Activated T-cell treated with anti-CD3 and anti-CD28 coated beads for 24 hours (primary cell): Measurements from ENCODE around the gene KCNMA1.

Source experiments
- DNase-seq: peaks from one replicate; pipeline ENCODE4 v3.0.0-alpha.2; 2020; ENCODE audit warnings: low read depth

KCNMA1 gene

DNA sequence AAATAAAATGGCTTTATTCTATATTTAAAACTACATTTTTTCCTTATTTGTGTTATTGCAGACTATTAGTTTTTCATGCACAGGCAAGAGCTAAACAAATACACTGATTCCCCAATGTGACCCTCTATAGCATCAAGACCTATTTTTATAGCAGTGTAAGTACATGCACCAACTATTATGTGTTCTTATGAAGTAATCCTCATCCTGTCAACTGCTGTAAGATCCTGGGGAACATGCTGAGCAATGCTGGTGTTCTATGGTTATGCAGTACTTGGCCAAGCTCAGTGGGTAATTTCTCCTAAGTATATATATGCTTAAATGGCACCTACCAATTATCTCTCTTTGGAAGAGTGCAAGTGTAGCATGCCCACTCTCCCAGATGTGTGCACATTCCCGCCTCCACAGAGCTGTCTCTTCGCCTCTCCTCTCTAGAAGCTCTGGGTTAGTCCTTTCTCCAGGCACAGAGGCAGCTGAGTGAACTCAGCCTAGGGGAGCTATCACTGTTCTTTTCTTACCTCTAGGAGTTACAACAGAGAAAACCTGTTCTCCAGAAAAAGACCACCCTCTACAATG lies 428.8 kb downstream of the KCNMA1 start:
- no peak for DNase-seq

- DNase-seq: no peak
These were observed 429.8 kb downstream of the KCNMA1 start for GRCh38 chr10:77207828-77208185.

DNA sequence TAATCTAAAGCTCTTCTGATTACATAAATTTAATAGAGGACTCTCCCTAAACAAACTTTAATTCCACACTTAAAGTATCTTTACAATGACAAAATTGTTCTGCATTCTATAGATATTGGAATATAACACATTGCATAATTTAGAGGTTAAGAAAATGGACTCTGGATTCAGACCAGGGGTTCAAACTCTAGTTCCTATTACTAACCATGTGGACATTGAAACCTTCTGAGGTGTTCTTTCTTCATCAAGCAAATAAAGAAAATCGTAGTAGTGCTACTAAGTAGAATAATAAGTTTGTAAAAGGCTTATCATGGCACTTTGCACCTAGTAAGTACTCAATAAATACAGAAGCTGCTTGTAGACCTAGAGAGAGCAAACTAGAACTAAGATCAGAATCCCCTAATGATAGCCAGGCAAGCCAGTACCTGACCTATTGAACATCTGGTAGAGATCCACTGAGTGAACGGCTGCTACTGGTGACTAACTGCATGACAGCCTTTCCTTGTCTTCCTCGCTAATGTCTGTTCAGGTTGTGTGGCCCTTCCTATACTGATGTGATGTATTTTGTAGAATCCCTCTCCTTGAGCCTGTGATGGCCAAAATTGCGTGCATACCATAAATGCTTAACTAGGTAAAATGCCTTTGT lies 430.3 kb downstream of the KCNMA1 start:
- no peak for DNase-seq

DNA sequence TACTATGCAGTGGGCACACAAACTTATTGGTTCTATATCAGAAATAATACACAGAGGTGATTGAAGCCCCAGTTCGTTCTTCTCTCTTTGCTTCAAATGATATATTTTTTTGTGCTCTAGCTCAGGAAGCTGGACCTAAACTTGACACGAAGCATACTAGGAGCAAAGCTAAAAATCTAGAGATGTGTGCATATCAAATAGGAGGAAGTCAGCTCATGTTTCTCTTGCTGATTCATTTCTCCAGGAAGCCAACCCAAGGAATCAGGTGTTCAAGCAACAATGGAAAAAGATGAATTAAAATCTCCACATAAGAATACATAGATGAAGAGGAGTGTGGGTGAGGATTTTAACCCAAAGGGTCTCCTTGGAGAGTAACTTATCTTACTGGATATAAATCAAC lies 432.5 kb downstream of the KCNMA1 start:
- DNase-seq: no peak

- no peak for DNase-seq
These were observed 433.4 kb downstream of the KCNMA1 start for GRCh38 chr10:77204171-77204570.

DNA sequence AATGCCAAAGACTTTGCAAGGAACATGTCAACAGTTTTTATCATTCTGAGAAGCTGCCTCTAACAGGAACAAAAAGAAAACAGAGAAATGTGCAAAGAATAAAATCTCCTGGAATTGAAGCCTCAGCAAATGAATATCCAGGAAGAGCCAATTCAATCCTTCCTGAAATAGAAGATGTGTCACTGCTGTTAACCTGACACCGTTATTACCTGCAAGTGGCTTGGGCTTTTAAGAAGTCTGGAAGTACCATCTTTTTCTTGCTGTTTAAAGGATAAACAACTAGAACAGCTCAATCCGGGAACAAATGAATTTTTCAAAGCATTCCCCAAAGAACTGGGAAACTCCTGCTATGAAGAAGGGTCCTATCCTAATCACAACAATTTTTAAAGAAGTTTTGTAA lies 434.8 kb downstream of the KCNMA1 start:
- no peak for DNase-seq

GRCh38 chr10:77201135-77202106 lies 436.2 kb downstream of the KCNMA1 start:
- DNase-seq: no peak

- no peak for DNase-seq
These were observed 440.1 kb downstream of the KCNMA1 start for GRCh38 chr10:77197544-77197943.

- no peak for DNase-seq
These were observed 441.0 kb downstream of the KCNMA1 start for GRCh38 chr10:77196614-77197013.

GRCh38 chr10:77195101-77195500 lies 442.5 kb downstream of the KCNMA1 start:
- DNase-seq: no peak

DNA sequence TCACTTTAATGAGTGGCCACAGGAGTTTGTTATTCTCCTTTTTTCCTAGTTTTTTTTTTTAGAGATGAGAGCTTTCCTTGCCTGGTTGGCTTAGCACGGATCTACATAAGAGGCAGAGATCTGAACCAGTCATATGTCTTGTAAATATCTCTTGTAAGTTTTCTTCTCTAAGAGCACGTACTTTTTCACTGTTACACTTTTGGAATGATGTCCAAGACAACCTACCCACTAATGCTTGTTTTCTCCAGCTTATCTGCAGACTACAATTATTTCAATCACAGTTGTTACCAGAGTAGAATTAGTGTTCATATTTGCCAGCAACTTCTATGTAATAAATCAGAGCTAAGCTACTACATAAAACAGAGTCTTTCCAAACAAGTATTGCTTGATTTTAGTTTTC lies 444.6 kb downstream of the KCNMA1 start:
- DNase-seq: no peak

GRCh38 chr10:77192402-77192801 lies 445.2 kb downstream of the KCNMA1 start:
- DNase-seq: no peak

DNA sequence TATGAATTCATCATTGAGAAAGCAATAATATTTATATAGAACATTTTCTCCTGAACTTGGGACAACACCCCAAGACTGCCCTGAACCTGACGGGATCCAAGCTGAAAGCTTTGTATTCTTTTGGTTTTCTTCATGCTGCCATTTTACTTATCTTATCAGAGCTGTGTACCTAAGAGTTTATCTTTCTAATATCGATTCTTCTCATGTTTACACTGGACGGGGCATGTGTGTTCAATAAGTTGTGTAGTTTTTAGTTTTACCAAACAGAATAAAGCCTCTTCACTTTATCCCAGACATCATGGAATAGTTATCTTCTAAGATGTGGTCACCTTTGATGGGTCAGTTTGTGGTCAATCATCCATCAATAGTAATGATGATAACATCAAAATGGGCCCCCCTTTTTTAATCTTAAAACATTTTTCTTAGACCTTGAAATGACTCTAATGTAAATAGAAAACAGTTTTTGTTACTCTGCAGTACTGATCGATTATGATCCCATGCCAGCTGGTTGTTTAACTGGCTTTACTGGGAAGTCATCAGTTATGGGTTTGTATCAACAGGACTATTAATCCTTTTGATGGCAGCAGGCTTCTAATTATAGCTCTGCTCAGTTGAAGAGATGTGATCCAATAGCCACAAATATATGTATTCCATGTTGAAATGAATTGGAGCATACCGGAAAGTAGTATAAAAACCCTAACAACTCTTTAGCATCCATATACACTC lies 446.1 kb downstream of the KCNMA1 start:
- DNase-seq: no peak

- no peak for DNase-seq
These were observed 447.3 kb downstream of the KCNMA1 start for GRCh38 chr10:77190291-77190690.

DNA sequence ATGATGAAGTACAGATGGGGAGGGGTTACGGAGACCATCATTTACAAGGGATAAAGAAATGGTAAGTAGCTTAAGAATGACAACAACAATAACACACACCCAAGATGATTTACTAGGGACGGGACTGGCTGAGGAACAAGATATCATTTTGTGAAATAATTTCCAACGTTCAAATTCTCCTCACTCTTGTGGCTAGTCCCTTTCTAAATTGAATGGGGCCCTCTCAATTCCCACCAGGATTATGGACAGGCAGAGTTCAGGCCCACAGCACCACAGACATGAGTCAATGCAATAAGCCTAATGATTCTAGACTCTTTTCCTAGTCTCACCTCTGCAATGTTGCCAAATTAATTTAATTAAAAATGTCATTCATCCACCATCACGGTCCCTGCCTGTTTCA lies 448.1 kb downstream of the KCNMA1 start:
- DNase-seq: no peak

GRCh38 chr10:77189075-77189474 lies 448.5 kb downstream of the KCNMA1 start:
- no peak for DNase-seq

DNA sequence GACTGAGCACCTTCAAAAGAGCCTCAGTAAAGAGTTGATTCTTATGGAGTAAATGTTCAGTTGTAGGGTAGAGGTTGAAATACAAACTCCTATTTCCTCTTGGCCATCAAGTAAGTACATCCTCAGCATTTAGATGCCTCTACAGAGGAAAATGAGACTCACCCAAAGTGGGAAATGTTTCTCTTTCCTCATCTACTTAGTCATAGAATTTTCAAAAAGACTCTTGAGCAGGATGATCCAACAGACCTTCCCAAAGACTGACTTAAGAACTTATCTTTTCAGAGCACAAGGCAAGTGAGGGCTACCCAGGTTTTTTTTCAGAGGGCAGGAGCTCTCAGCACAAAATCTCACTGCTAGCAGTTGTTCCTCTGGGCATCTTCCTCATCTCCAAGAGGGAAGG lies 449.1 kb downstream of the KCNMA1 start:
- no peak for DNase-seq

GRCh38 chr10:77188000-77188395 lies 449.6 kb downstream of the KCNMA1 start:
- no peak for DNase-seq

DNA sequence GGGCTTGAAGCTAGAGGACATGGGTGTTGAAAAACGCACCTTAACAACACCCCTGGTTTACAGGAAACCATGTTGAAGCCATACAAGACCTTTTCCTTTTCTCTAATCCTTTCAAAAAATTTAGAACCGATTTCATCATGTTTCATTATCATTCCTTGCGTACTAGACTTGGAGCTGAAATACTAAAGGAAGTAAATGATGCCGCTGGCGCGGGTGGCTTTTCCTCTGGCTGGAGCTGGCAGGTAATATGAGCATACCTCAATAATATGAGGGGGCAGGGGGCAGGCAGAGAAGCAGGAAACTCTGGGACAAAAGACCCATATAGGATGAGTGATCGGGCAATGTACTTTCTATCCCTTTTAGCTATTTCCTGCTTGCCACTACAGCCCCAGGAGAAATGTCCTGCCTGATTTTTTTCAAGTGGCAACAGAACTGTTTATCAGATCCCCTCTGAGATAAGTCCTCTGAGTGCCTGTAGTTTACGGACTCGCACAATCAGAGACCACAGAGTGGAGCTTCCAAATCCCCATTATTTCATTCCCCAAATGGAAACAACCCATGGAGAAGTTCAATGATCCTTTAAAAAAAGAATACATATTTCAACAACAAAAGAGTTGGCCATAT lies 450.1 kb downstream of the KCNMA1 start:
- DNase-seq: no peak

DNA sequence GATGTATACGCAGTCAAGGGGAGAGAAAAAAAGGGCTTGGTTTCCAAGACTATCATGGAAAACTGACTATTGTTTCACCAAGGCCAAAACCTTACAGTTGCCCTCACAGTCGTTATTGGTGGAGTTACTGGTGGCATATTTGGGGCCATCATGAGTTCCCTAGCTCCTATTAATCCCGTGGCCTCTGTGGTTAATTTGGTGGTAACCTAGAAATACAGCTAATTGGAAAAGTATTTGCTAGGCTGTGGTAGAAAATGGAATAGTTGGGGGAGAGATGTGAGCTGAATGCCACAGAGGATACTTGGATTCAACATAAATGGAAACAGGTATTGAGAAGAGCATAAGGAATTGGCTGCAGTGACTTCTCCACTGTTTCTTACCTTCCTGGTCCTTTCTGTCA lies 450.7 kb downstream of the KCNMA1 start:
- no peak for DNase-seq

DNA sequence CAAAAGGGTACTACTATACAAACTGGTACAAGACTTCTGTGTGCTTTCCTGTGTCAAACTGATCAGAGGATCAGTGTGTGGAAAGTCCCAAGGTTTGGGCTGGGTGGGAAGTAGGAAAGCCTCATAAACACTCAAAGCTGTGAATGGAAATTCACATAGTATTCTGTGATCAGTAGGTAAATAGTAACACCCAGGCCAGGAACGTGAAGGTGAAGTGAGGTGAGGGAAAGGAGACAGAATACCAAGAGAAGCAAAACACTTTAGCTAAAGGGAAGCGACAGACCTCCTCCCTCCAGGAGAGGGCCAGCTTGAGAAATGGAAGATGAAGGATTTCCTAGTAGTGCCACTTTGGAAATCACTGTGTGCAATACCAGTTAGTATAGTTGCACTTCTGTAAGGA lies 451.9 kb downstream of the KCNMA1 start:
- no peak for DNase-seq

DNA sequence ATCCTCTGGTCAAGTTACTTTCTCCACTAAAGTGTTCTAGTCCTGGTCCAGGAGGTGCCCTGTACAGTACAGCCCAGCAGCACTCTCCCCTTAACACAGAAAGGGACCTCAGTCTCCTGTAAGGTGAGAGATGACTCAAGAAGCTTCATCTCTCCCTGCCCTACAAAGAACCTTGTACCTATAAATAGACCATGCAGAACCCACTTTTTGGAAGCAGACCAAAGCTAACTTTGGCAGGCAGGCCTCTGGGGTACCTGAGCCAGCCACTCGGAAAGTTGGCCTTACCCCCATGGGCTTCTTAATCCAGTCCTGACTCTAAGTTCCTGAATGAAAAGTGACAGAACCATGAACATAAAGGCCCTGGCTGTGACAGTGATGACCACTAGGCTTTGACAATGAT lies 454.8 kb downstream of the KCNMA1 start:
- DNase-seq: no peak
